GM19238 (cell line): Measurements from ENCODE around the gene SLC27A2.
"Not testable (repeated sequence)": the region's sequence is repeated elsewhere in the genome, so short reads cannot be mapped to it uniquely, and the experiment has no call there.

Experiments
- DNase-seq: peaks from one replicate; pipeline ENCODE4 v3.0.0; 2011; ENCODE audit warnings: low spot score; ENCODE audit not compliant: insufficient read length

Gene SLC27A2

DNA sequence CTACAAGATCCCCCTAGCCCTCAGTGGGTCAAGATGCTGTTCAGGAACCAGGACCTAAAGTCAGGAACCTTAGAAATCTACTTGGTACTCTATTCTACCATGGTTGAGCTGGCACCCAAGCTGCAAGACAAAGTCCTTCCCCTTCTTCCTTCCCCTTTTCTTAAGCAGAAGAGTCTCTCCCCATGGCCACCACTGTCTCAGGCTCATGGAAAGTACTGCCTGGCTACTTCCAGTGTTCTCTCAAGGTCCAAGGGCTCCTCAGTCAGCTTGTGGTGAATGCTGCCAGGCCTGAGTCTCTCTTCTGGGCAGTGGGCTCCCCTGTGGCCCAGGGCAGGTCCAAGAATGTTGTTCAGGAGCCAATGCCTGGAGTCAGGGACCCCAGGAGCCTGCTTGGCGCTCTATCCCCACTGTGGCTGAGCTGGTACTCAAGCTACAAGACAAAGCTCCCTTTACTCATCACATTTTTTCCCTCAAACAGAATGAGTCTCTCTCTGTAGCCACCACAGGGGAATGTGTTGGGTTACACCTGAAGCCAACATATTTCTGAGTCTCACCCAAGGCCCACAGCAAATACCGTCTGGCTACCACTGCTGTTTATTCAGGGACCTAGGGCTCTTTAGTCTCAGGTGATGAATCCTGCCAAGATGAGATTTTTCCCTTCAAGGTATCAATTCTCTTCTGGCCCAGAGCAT, 18.1 kb upstream of the SLC27A2 start:
- no peak for DNase-seq

GRCh38 chr15:50164458-50164857, 17.5 kb upstream of the SLC27A2 start:
- no peak for DNase-seq

DNA sequence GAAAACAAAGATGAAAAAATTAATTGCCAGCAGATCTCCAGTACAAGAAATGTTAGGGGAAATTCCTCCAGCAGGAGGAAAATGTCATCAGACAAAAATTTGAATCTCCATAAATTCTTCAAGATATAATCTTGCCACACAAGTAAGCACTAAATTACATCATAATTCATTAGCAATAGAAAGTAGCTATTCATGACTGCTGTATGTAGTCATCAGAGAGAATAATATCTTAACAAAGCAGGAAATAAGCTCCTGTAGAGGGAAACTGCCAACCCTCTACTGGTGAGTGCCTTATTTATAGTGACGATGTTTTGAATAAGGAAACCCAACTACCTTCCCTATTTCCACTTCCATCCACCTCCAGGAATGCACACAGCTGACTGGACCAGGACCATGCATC, 15.8 kb upstream of the SLC27A2 start:
- DNase-seq = no peak

DNA sequence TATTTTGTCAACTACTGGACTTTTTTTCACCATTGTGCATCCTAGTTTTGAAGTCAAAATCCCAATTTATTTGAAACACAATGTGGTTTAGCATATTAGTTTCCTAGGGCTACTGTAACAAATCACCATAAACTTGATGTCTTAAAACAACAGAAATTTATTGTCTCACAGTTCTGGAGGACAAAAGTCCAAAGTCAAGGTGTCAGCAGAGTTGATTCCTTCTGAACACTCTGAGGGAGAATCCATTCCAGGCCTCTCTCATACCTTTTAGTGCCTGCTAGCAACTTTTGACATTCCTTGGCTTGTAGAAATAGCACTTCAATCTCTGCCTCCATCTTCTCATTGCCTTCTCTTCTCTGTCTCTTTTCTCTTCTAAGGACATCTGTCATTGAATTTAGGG, 14.9 kb upstream of the SLC27A2 start:
- no peak for DNase-seq

- no peak for DNase-seq
Observed at GRCh38 chr15:50168379-50168778, 13.6 kb upstream of the SLC27A2 start.

- DNase-seq = no peak
Observed at GRCh38 chr15:50168783-50169411, 13.1 kb upstream of the SLC27A2 start.

DNA sequence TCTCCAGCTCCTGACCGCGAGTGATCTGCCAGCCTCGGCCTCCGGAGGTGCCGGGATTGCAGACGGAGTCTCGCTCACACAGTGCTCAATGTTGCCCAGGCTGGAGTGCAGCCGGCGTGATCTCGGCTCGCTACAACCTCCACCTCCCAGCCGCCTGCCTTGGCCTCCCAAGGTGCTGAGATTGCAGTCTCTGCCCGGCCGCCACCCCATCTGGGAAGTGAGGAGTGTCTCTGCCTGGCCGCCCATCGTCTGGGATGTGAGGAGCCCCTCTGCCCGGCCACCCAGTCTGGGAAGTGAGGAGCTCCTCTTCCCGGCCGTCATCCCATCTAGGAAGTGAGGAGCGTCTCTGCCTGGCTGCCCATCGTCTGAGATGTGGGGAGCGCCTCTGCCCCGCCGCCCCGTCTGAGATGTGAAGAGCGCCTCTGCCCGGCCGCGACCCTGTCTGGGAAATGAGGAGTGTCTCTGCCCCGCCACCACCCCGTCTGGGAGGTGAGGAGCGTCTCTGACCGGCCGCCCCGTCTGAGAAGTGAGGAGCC, 9.6 kb upstream of the SLC27A2 start:
- DNase-seq = not testable (repeated sequence)

- DNase-seq = no peak
Observed at GRCh38 chr15:50176869-50177268, 5.1 kb upstream of the SLC27A2 start.

GRCh38 chr15:50180091-50180490, 1.9 kb upstream of the SLC27A2 start:
- no peak for DNase-seq

DNA sequence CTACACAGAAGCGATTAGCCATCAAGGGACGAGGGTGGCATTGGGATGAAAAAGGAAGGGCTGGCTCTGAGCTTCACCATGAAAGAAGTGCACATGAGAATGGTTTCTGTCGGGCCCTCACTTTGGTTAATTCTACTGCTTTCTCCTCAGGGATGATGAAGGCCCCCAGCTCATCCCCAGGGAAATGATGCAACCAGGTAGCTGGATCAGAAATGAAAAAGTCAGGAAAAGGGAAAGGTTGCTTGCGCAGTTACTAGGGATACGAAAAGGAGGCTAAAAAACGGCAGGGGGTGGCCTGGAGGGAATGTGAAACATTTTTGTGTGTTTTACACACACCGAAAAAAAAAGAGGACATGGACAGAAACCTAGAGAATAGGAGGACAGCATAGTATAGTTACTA, 1.4 kb upstream of the SLC27A2 start:
- DNase-seq = no peak

- no peak for DNase-seq
Observed at GRCh38 chr15:50181201-50181968, 611 bp upstream of the SLC27A2 start.

GRCh38 chr15:50182219-50183013, 420 bp downstream of the SLC27A2 start:
- no peak for DNase-seq

- no peak for DNase-seq
Observed at GRCh38 chr15:50183112-50183794, 1.3 kb downstream of the SLC27A2 start.

- no peak for DNase-seq
Observed at GRCh38 chr15:50184863-50185504, 3.0 kb downstream of the SLC27A2 start.

GRCh38 chr15:50186090-50186489, 4.1 kb downstream of the SLC27A2 start:
- no peak for DNase-seq

- DNase-seq = no peak
Observed at GRCh38 chr15:50186752-50187151, 4.8 kb downstream of the SLC27A2 start.

DNA sequence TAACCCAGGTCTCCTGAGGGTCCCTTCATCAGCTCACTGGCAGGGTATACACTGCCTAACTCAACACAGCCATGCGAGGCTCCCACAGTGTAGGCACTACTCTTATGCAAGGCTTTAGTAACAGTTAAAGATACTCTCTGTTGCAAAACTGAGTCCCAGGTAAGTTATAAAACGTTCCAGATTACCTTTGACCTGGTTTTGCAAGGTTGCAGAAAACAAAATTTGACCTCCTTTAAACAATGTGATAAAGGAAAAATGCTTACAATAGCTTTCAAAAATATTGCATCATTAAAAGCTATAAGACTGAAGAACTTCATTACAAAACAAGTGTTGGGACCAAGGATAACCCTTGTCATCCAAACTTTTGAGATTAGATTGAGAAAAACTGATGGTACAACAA, 5.5 kb downstream of the SLC27A2 start:
- DNase-seq = no peak

- DNase-seq = no peak
Observed at GRCh38 chr15:50187997-50188396, 6.0 kb downstream of the SLC27A2 start.

DNA sequence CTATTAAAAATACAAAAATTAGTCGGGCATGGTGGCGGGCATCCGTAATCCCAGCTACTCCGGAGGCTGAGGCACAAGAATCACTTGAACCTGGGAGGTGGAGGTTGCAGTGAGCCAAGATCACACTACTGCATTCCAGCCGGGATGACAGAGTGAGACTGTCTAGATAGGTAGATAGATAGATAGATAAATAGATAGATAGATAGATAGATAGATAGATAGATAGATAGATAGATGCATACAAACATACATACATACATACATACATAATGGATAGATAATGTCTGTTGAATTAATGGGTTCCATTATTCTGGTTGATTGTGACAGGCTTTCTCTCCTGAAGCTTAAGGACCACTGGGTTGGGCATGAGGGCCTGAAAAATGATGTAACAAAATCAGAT, 6.8 kb downstream of the SLC27A2 start:
- not testable (repeated sequence) for DNase-seq

DNA sequence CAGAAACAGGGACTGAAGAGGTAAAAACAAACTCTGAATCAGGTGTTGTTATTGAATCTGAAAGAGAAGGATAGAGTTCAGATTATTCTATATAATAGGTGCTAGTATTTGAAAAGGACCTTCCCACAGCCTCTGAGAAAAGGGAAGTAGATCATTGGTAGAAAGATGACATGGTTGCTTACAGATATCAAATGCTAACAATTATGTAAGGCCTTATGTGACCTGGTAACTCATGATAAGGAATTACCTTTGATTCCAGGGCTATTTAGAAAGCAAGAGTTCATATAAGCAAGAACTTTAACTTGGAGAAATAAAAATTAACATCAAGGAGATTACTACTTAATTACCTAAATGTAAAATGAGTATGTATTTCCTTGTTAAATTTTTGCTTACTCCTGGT, 7.6 kb downstream of the SLC27A2 start:
- DNase-seq = no peak
